Trophoblast cell (in vitro differentiated cells and primary cell): ENCODE measurements around the gene NCBP1.

Experiments
- DNase-seq, 2 donors: peaks; one replicate each; pipeline ENCODE4 v3.0.0-alpha.2; 2016
- H2AFZ ChIP-seq: 2 replicates; pipeline ENCODE4 v1.6.1; 2013; ENCODE audit warnings: low read length, moderate library complexity, mild to moderate bottlenecking; ENCODE audit not compliant: insufficient read depth, poor library complexity
- H2AK5ac ChIP-seq: 2 replicates; pipeline ENCODE4 v1.6.1; 2013; ENCODE audit warnings: mild to moderate bottlenecking, low read length
- H2BK120ac ChIP-seq: 2 replicates; pipeline ENCODE4 v1.6.1; 2013; ENCODE audit warnings: low read length, mild to moderate bottlenecking, moderate library complexity; ENCODE audit not compliant: insufficient read depth, poor library complexity
- H2BK12ac ChIP-seq: 2 replicates; pipeline ENCODE4 v1.6.1; 2013; ENCODE audit warnings: mild to moderate bottlenecking, low read length, moderate library complexity
- H2BK5ac ChIP-seq: 2 replicates; pipeline ENCODE4 v1.6.1; 2013; ENCODE audit warnings: low read length, low read depth, moderate library complexity, mild to moderate bottlenecking; ENCODE audit not compliant: poor library complexity
- H3K14ac ChIP-seq: 2 replicates; pipeline ENCODE4 v1.6.1; 2013; ENCODE audit warnings: mild to moderate bottlenecking, low read length
- H3K18ac ChIP-seq: 2 replicates; pipeline ENCODE4 v1.6.1; 2013; ENCODE audit warnings: mild to moderate bottlenecking, low read length
- H3K23ac ChIP-seq: 2 replicates; pipeline ENCODE4 v1.6.1; 2013; ENCODE audit warnings: low read length
- H3K27ac ChIP-seq: 2 replicates; pipeline ENCODE4 v1.5.1; 2013; ENCODE audit warnings: low read depth, mild to moderate bottlenecking, inconsistent platforms, low read length, moderate library complexity
- H3K27me3 ChIP-seq: 2 replicates; pipeline ENCODE4 v1.6.1; 2013; ENCODE audit warnings: inconsistent platforms, mild to moderate bottlenecking, low read length, moderate library complexity; ENCODE audit not compliant: insufficient read depth
- H3K36me3 ChIP-seq, 2 experiments: 1 replicate in 1 of 2; 2 replicates in 1 of 2; pipeline ENCODE4 v1.6.1; 2013; ENCODE audit warnings: low read length in 2 of 2, mild to moderate bottlenecking in 2 of 2, moderate library complexity in 1 of 2; ENCODE audit not compliant: insufficient read depth in 2 of 2, control insufficient read depth in 1 of 2
- H3K4ac ChIP-seq: 2 replicates; pipeline ENCODE4 v1.6.1; 2013; ENCODE audit warnings: low read depth, mild to moderate bottlenecking, low read length, moderate library complexity
- H3K4me1 ChIP-seq, 2 experiments: 1 replicate in 1 of 2; 2 replicates in 1 of 2; pipeline ENCODE4 v1.6.1; 2013; ENCODE audit warnings: low read length in 2 of 2, mild to moderate bottlenecking in 2 of 2, moderate library complexity in 1 of 2; ENCODE audit not compliant: insufficient read depth in 2 of 2, control insufficient read depth in 1 of 2
- H3K4me2 ChIP-seq: 2 replicates; pipeline ENCODE4 v1.6.1; 2013; ENCODE audit warnings: inconsistent platforms, mild to moderate bottlenecking, low read length, moderate library complexity
- H3K4me3 ChIP-seq: 2 replicates; pipeline ENCODE4 v1.5.1; 2013; ENCODE audit warnings: mild to moderate bottlenecking, low read depth, low read length, inconsistent platforms
- H3K79me1 ChIP-seq: one replicate; pipeline ENCODE4 v1.6.1; 2013; ENCODE audit warnings: low read length
- H3K79me2 ChIP-seq: 2 replicates; pipeline ENCODE4 v1.6.1; 2013; ENCODE audit warnings: low read length, mild to moderate bottlenecking; ENCODE audit not compliant: control insufficient read depth, insufficient read depth, poor library complexity
- H3K9ac ChIP-seq: 2 replicates; pipeline ENCODE4 v1.6.1; 2013; ENCODE audit warnings: mild to moderate bottlenecking, low read length
- H3K9me3 ChIP-seq: 2 replicates; pipeline ENCODE4 v1.6.1; 2013; ENCODE audit warnings: low read depth, mild to moderate bottlenecking, control low read depth, inconsistent platforms, low read length; ENCODE audit not compliant: insufficient read depth
- H4K12ac ChIP-seq: 2 replicates; pipeline ENCODE4 v1.6.1; 2013; ENCODE audit warnings: low read depth, mild to moderate bottlenecking, low read length, moderate library complexity
- H4K8ac ChIP-seq: 2 replicates; pipeline ENCODE4 v1.6.1; 2013; ENCODE audit warnings: low read depth, mild to moderate bottlenecking, low read length, moderate library complexity
- H4K91ac ChIP-seq: one replicate; pipeline ENCODE4 v1.6.1; 2013; ENCODE audit warnings: low read depth, mild to moderate bottlenecking, low read length, moderate library complexity
- WGBS: extraction: QIAGEN DNeasy Blood & Tissue Kit; methylation state at CpG from one replicate; pipeline ENCODE4 v1.1.7; 2013; ENCODE audit warnings: missing lambda C conversion rate; ENCODE audit not compliant: insufficient read length, insufficient coverage; ENCODE audit errors: extremely low coverage; 5-methylcytosine and 5-hydroxymethylcytosine counted together

NCBP1 gene

DNA sequence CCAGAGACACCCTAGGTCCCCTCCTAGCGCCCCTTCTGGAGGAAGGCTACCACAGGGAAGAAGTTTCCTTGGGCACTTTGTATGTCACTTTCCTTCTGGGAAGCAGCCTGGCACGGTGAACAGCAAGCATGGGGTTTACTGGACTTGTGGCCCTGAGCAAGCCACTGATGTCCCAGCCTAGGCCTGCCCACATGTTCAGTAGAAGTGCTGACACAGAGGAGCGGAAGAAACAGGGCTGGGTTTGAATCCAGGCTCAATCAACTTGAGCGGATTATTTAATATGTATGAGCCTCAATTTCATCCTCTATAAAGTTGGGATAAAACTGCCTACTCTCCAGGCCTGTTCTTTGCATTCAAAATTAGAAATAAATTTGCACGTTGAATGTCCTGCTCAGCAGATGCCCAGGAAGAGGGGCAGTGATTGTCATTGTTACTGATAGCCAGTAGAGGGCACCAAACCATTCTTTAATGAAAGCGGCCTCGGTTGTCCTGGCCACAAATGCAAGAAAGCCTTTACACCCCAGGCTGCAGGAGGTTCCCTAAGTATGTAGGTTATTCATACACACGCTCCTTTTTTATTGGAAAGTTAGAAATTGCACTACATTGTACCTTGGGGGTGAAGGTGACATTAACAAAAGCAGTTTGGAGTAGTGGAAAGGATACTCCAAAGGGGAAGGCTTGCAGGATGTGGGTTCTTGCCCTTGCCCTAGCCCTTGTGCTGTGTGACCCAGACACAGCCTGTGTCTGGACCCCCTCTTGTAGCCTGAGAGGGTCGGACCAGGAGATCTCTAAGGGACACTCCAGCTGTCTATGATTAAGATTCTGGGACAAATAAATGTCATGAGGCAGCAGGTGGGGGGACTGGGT, 77.0 kb downstream of the NCBP1 start:
- Histone ChIP-seq H3K79me2 (no peaks in the 10 kb centered on the region), H3K4me2 (no peak overlapping the region), H3K4me3 (no peak overlapping the region), H2AK5ac (no peak overlapping the region), H3K36me3 (no peaks in the 10 kb centered on the region), H2BK120ac (no peak overlapping the region), H3K23ac (no peak overlapping the region), H3K14ac (no peak overlapping the region), H3K9ac (no peak overlapping the region), H2BK5ac (no peak overlapping the region), H3K4me1 (no peaks in the 10 kb centered on the region), H4K12ac (no peak overlapping the region), H4K91ac (no peak overlapping the region), H3K9me3 (no peaks in the 10 kb centered on the region), H3K79me1 (no peaks in the 10 kb centered on the region), H2AFZ (no peak overlapping the region), H4K8ac (no peak overlapping the region), H3K27ac (no peak overlapping the region), H2BK12ac (no peak overlapping the region), H3K27me3 (no peaks in the 10 kb centered on the region), H3K4ac (no peak overlapping the region), H3K18ac (no peak overlapping the region)
- peak; percentile 39 to 82 for DNase-seq
- no CpG with 5 or more reads among the region's 9 CpGs for WGBS

DNA sequence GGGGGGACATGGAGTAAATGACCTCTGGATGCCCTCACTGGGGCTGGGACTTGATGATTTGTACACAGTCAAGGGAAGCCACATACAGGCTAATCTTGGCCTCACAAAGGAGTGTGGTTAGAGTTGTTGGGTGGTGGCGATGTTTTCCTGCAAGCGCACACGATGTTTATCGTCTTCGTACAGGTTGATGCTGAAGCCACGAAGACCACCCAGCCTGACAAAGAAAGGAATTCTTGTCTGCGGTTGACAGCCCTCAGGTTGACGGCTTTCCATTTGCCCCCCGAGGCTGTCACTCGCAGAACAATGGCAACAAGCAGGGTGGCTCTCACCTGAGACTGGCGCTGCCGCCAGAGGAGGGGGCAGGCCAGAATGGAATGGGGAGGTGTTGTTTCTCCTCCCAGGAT, 77.6 kb downstream of the NCBP1 start:
- no peaks in the 10 kb centered on the region for H3K36me3 ChIP-seq
- no peaks in the 10 kb centered on the region for H3K4me1 ChIP-seq
- no peak overlapping the region for H3K9ac ChIP-seq
- H3K9me3 ChIP-seq, result no peaks in the 10 kb centered on the region
- no peak overlapping the region for H2AFZ ChIP-seq
- no peaks in the 10 kb centered on the region for H3K27me3 ChIP-seq
- no CpG with 5 or more reads among the region's 12 CpGs for WGBS
- H3K79me2 ChIP-seq, result no peaks in the 10 kb centered on the region
- no peak overlapping the region for H3K18ac ChIP-seq
- DNase-seq, result no peak
- H3K4me3 ChIP-seq, result no peak overlapping the region
- no peak overlapping the region for H3K4ac ChIP-seq
- no peak overlapping the region for H2BK5ac ChIP-seq
- H2BK12ac ChIP-seq, result no peak overlapping the region
- H4K12ac ChIP-seq, result no peak overlapping the region
- no peak overlapping the region for H3K23ac ChIP-seq
- H3K79me1 ChIP-seq, result no peaks in the 10 kb centered on the region
- no peak overlapping the region for H3K14ac ChIP-seq
- H4K8ac ChIP-seq, result no peak overlapping the region
- no peak overlapping the region for H2BK120ac ChIP-seq
- H3K27ac ChIP-seq, result no peak overlapping the region
- H4K91ac ChIP-seq, result no peak overlapping the region
- H2AK5ac ChIP-seq, result no peak overlapping the region
- no peak overlapping the region for H3K4me2 ChIP-seq

DNA sequence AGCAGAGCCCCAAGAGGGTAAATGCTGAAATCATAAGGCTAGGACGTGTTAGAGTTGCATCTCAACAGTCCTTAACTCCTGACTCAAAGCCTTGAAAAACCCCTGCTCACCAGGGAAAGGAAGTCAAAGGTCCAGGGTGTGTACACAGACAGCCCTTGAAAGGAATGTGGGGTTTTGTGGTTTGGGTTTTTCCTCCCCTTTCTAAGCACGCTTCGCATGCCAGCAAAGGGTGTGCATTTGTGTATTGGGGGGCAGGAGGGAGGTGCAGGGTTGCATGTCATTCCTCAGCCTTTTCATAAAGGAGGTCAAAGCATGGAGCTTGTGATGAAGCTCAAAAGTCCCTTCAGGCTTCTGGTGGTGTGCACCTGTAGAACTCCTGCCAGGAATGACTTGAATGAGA, 80.8 kb downstream of the NCBP1 start:
- H3K23ac ChIP-seq, result no peak overlapping the region
- H3K27ac ChIP-seq, result no peak overlapping the region
- H2BK12ac ChIP-seq, result no peak overlapping the region
- H3K9me3 ChIP-seq, result no peaks in the 10 kb centered on the region
- no peak overlapping the region for H2AFZ ChIP-seq
- H4K91ac ChIP-seq, result no peak overlapping the region
- H4K12ac ChIP-seq, result no peak overlapping the region
- no peak overlapping the region for H3K14ac ChIP-seq
- no CpG with 5 or more reads among the region's 3 CpGs for WGBS
- no peaks in the 10 kb centered on the region for H3K36me3 ChIP-seq
- H2BK5ac ChIP-seq, result no peak overlapping the region
- H2BK120ac ChIP-seq, result no peak overlapping the region
- H3K9ac ChIP-seq, result no peak overlapping the region
- H3K79me2 ChIP-seq, result no peaks in the 10 kb centered on the region
- H3K79me1 ChIP-seq, result no peaks in the 10 kb centered on the region
- no peak overlapping the region for H4K8ac ChIP-seq
- H3K27me3 ChIP-seq, result no peaks in the 10 kb centered on the region
- H3K4me3 ChIP-seq, result no peak overlapping the region
- H3K18ac ChIP-seq, result no peak overlapping the region
- H3K4ac ChIP-seq, result no peak overlapping the region
- no peak overlapping the region for H2AK5ac ChIP-seq
- DNase-seq, result no peak
- no peak overlapping the region for H3K4me2 ChIP-seq
- no peaks in the 10 kb centered on the region for H3K4me1 ChIP-seq

DNA sequence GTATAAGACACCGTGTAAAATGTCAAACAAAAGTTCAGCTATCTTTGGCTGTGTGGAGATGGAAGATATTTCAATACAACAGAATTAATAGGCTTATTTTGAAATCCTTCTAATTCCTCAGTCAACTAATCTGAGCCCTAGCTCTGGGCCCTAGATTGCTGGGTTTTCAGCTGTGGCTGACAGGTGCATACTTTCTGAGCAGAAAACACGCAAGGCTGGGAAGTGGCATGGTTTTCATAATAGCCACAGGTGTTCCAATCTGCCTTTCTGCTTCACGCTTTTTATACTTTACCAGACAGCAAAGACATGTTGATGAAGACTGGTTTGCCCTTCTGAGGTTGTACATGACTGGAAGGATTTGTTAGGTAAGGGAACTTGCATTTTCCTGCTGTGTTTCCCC, 84.2 kb downstream of the NCBP1 start:
- Histone ChIP-seq H3K4ac (no peak overlapping the region), H2BK12ac (no peak overlapping the region), H3K4me1 (no peaks in the 10 kb centered on the region), H3K36me3 (no peaks in the 10 kb centered on the region), H2AK5ac (no peak overlapping the region), H2AFZ (no peak overlapping the region), H3K4me2 (no peak overlapping the region), H3K18ac (no peak overlapping the region), H4K91ac (no peak overlapping the region), H3K27ac (no peak overlapping the region), H3K9ac (no peak overlapping the region), H4K12ac (no peak overlapping the region), H3K14ac (no peak overlapping the region), H3K4me3 (no peak overlapping the region), H4K8ac (no peak overlapping the region), H3K9me3 (peaks cover 1% of the 10 kb centered on the region), H3K27me3 (no peaks in the 10 kb centered on the region), H2BK120ac (no peak overlapping the region), H3K23ac (no peak overlapping the region), H3K79me2 (no peaks in the 10 kb centered on the region), H3K79me1 (no peaks in the 10 kb centered on the region), H2BK5ac (no peak overlapping the region)
- DNase-seq, result no peak
- WGBS, result no CpG with 5 or more reads among the region's 3 CpGs
